SK-N-MC (cell line): ENCODE measurements around the gene SLC9A3.

Source experiments
- EZH2 ChIP-seq: fragments of 200-600 bp; sonication (generic); IDR thresholded peaks from one replicate; pipeline ENCODE4 v1.6.1; 2017; ENCODE audit warnings: antibody characterized with exemption
- FOXP2 ChIP-seq: optimal IDR thresholded peaks from 2 replicates; pipeline ENCODE3; 2011; ENCODE audit warnings: mild to moderate bottlenecking, moderate library complexity; ENCODE audit not compliant: insufficient read depth; ENCODE audit errors: extremely low read length, control extremely low read depth
- POLR2AphosphoS5 ChIP-seq: IDR thresholded peaks from 2 replicates; pipeline ENCODE4 v1.6.1; 2012; ENCODE audit warnings: mild to moderate bottlenecking, low read depth, low read length, borderline replicate concordance

DNA sequence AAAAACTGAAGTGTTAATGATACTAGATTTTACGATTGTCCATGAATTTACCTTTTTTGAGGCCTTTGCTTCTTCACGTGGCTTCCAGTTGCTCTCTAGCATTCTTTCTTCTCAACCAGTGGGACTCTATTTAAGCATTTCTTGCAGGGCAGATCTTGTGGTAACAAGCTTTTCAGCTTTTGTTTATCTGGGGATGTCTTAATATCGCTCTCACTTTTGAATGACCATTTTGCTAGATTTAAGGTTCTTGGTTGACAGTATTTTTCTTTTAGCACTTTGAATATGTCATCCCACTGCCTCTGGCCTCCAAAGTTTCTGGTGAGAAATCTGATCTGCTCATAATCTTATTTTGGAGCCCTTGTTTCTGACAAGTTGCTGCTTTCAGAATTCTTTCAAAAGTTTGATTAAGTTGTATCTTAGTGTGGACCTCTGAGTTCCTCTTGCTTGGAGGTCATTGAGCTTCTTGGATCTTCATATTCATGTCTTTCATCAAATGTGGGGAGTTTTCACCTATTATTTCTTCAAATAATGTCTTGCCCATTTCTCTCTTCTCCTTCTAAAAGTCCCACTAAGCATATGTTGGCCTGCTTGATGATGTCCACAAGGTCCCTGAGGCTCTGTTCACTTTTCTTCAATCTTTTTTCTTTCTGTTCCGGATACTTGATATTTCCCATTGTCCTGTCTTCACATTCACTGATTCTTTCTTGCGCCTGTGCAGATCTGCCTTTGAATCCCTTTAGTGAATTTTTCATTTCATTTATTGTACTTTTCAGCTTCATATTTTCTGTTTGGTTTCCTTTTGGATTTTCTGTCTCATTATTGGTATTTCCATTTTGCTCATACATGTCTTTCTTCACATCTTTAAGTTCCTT is 72.4 kb downstream of the SLC9A3 start:
- TF ChIP-seq EZH2: no peak
- no peak for TF ChIP-seq POLR2AphosphoS5
- no peak for TF ChIP-seq FOXP2
